ENCODE data around the gene TEX38.
"Not testable (repeated sequence)": the region's sequence is repeated elsewhere in the genome, so short reads cannot be mapped to it uniquely, and the experiment has no call there.

The TEX38 gene

DNA sequence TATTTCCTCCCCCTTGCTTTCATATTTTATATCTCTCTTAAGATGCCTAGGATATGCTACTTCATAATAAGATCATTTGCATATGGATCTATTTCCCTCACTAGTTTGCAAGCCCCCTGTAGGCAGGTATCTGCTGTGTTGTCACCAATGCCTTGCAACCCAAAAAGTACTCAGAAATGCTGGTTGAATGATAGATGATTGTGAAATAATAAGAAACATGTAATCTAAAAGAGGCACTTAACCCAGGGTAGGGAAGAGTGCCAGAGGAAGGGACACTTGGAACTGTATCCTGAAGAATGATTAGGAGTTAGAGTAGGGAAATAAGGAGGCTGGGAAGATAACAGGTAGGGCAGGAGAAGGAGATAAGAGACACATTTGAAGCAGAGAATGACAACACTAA is 15.8 kb upstream of the TEX38 start:
- no peak for DNase-seq (ENCODE audit: low spot score)

DNA sequence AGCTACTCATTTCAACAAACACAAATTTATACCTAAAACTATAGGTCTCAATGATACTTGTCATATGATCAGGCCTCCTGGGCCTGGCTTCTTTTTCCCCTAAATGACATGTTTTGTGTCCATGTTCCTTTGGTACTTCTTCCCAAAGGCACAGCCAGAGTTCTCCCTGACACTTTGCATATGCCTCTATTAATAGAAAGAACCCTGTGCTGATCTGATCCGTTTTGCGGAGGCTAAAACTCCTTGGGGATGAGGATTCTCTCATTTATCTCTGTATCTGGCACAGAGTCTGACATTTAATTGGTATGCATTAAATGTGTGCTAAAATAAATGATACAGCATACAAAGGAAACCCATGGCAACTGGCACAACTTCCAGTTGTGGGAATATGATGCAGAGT is 15.0 kb upstream of the TEX38 start:
- no peak for DNase-seq (ENCODE audit: low spot score)

DNA sequence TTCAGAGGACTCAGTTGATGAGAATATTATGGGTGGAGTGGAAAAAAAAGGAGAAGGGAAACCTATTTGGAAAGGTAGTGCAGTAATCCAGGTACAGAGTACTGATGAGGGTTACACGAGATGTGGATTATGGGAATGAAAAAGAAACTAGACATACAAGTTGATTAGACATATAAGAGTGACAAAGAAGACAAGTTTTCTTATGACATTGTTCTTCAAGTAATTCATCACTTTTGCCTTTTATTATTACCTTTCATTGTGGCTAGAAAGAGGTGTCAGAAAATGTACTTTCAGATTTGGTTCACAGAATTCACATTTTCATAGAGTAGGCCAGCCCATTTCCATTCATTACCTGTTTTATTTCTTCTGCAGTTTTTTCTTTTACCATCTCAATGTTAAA is 13.9 kb upstream of the TEX38 start:
- no peak for DNase-seq (ENCODE audit: low spot score)

DNA sequence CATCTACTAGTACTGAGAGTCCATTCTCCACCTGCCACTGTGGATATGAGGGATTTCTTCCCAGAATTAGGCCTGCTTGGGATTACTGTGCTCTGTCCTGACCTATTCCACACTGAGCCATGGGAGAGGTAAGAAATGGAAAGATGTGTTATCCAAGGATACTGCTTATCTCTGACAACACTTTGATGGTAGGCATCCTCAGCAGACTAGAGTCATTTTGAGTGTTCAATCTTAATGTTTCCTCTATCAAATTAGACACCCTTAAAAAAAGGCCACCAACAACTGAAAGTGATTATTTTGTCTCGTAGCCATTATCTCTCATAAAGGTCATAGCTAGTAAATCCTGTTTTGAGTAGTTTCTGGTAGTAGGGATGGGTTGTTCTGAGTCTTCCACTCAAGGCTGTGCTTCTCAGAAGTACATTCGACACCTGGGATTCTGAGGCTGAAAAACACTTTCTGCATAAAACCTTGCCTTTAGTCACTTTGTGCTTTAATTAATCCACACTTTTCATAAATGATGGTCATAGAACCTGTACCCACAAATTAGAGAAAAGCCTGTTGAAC is 12.3 kb upstream of the TEX38 start:
- no peak for DNase-seq (ENCODE audit: low spot score)

DNA sequence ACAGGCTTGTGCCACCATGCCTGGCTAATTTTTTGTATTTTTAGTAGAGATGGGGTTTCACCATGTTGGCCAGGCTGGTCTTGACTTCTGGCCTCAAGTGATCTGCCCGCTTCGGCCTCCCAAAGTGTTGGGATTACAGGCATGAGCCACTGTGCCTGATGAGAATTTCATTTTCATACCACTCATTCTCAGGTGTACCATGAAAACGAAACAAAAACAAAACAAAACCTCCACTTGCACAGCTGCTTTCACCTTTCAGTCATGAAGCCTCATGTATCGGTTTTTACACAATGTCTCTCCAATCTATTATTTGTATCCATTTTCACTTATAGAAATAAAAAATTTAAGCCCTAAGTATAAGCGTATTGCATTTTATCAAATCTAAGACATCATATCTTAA is 11.5 kb upstream of the TEX38 start:
- not testable (repeated sequence) for DNase-seq (ENCODE audit: low spot score)

DNA sequence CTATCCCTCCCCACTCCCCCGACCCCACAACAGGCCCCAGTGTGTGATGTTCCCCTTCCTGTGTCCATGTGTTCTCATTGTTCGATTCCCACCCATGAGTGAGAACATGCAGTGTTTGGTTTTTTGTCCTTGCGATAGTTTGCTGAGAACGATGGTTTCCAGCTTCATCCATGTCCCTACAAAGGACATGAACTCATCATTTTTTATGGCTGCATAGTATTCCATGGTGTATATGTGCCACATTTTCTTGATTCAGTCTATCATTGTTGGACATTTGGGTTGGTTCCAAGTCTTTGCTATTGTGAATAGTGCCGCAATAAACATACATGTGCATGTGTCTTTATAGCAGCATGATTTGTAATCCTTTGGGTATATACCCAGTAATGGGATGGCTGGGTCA is 8.7 kb upstream of the TEX38 start:
- DNase-seq (ENCODE audit: low spot score), result not testable (repeated sequence)

DNA sequence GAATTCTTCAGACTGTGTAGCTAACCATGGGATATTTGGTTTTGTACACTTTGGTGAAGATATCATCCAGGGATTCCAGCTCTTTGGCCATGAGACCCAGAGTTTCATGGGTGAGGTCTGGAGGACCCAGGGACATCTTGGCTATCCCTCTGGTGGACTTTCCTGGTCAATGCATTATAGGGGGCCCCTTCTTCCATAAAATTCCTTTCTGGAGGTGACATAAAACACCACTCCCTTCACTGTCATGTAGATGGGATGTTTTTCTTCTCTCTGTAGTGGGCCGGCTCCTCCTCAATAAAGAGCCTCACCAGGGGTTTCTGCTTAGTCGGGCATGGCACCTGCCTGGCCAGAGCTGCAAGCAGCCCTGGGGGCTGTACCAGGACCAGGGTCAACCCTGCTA is 5.7 kb upstream of the TEX38 start:
- DNase-seq (ENCODE audit: low spot score), result no peak

DNA sequence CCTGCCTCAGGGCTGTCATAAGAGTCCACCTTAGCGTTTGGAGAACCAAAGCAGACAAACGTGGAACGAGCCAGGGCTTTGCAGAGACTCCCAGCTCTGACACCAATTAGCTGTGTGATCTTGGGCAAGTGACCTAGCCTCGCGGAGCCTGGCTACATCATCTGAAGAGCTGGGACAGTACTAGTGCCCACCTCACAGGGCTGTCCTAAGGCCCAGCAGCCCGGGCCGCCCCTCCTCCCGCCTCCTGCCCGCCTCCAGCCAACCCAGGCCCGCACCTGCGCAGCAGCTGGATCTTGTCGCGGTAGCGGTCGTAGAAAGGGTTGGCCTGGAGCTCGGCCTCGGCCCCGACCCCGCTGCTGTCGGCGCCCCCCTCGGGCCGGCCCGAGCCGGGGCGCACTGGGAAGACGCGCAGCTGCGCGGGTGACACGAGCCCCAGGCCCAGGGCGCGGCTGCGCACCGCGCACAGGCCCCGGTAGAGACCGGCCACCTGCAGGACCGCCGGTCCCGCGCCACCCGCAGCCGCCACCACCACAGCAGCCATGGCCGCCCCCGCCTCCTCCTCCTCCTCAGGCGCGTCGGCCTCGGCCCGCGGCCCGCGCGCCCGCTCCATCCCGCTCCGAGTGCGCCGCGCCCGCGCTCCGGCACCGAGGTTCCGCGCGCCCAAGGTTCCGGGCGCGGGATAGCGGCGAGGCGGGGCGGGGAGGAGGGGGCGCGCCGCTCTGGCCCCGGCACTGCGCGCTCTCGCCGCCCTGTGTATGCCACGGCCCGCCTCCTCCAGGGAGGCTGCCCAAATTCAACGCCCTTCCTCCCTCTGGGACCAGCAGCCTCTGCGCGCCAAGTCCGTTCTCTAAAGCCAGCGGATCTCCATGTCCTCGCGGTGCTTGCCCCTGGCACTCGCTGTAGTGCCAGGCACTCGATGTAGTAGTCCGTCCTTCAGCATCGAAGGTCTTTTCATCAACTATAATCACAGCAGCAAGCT is 3.6 kb upstream of the TEX38 start, which contains the start of gene ATPAF1:
Gene ATPAF1, minus strand, starts transcription at position 583 of the 979 bp plus-strand sequence. Its CDS starts 42 bp downstream, at position 541.
- DNase-seq (ENCODE audit: low spot score), result peak; percentile 95

DNA sequence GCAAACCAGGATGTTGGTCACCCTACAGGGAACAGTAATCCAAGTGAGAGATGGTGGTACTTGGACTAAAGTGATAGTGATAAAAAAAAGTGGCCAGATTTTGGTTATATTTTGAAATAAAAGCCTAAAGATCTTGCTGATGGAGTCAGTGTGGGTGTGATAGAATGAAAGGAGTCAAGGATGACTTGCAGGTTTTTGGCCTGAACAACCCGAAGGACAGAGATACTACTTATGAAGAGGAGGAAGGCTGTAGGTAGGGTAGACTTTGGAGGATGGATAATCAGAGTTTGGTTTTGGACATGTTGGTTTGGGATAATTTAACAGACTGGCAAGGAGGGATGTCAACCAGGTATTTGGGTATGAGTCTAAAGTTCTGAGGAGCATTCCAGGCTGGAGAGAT is 1.5 kb upstream of the TEX38 start:
- DNase-seq (ENCODE audit: low spot score), result no peak

DNA sequence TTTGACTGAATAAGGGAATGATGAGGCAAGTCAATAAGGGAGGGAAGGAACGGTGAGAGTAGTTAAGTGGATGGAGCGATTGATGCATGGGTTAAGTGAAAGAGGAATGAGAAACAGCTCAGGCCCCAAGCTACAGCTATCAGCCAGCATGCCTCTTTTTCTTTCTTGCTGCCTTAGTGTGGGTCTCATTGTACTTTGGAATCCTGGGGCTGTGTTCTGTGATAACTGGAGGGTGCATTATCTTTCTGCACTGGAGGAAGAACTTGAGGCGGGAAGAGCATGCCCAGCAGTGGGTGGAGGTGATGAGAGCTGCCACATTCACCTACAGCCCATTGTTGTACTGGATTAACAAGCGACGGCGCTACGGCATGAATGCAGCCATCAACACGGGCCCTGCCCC is 1.0 kb downstream of the TEX38 start:
- no peak for DNase-seq (ENCODE audit: low spot score)

DNA sequence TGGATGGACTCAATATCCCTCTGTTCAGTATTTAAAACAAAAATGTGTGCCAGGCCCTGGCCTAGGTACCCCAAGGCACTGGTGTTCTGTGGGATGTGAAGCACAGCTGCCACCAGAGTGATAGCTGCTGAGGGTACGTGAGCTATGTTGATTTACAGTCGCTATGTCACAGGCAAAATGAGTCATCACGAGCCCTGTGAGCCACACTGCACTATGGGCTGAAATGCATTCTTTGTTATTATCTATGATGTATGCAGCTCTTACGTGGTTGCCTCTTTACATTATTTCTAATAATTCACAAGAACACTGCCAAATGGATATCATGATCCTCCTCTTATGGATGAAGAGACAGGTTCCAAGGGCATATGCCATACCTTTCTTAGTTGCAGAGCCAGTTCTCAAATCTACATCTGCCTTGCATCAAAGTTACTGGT is 2.1 kb downstream of the TEX38 start:
- DNase-seq (ENCODE audit: low spot score), result no peak

DNA sequence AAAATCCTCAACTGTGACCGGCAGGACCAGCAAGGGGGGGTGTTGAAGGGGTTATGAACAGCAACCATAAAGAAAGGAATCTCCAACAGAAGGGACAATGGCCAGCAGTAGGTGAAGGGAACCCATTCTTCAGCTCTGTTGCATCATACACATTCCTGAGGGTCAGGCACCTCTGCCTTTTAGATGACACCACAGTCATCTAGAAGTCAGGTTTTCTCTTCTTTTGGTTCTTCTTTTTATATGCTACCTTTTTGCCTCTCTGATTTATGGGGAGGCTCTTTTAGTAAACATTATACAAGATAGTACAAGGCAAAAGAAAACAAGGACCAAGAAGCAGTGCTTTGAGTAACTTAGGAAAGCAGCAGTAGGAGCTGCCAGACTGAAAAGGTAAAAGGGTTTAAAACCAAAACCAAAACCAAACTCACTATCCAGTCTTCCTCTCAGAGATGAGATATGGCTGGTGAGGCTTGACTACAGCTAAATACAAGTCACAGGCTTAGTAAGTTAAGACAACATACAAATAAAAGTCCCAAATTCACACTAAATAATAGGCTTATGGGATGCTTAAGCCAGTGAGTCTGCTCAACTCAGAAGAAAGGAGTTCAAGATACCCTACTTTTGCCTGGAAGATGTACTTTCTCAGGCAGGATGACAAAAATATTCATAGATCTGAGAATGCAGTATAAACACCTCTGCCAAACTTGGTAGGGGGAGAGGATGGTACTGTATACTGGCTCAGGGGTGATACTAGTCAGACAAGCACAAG is 4.1 kb downstream of the TEX38 start:
- DNase-seq (ENCODE audit: low spot score), result no peak

DNA sequence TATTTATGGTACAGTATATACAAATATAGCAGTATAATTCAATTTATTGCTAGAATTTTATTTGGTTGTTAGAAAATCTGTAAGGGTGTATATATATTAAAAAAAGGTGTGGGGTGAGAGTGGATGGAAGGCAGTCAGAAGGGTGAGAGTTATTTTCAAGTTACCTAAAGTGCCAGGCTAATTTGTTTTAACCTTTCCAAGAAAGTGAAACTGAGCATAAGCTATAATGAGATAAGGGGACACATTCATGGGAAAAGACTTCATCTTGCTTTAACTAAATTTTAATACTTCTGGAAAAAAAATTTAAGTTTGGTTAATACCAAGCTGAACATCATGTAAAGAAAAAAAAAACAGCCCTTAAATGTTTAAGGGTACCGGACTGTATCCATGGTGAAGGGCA is 4.9 kb downstream of the TEX38 start:
- no peak for DNase-seq (ENCODE audit: low spot score)

DNA sequence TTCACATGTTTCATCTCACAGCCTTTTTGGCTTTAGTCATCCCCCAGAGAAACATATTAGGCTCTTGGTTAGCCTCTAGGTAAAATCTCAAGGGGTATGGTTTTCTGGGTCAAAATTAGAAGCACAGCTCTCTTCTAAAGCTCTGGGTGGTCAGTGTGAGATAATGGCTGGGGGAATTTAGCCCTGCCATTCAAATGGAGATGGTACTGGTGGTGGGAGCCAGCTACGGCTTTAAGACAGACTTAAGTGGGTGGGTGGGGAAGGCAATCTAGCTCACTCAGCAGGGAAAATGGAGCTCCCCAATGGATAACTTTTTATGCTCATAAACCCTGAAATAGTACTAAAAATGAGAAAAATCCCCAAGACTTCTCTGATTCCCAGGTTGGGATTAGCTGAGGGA is 5.7 kb downstream of the TEX38 start:
- no peak for DNase-seq (ENCODE audit: low spot score)

DNA sequence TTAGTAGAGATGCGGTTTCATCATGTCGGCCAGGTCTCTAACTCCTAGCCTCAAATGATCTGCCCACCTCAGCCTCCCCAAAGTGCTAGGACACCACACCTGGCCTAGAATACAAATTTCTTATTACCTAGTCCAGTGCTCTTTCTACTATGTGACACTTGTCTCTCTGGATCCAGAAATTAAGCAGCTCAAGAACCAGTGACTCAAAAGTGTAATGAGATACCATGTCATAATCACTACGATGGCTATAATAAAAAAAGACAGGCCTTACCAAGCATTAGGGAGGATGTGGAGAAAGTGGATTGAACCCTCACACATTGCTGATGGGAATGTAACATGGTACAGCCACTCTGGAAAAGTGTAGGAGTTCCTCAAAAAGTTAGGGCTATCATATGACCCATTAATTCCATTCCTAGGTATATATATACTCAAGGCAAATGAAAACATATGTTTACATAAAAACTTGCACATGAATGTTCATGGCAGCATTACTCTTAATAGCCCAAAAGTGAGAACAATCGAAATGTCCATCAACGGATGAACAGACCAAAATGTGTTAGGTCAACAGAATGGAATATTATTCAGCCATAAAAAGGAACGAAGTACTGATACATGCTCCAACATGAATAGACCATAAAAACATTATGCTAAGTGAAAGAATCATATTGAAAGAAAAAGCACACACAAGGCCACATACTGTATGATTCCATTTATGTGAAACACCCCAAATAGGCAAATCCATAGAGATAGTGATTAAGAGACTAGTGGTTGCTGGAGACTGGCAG is 8.3 kb downstream of the TEX38 start:
- no peak for DNase-seq (ENCODE audit: low spot score)

DNA sequence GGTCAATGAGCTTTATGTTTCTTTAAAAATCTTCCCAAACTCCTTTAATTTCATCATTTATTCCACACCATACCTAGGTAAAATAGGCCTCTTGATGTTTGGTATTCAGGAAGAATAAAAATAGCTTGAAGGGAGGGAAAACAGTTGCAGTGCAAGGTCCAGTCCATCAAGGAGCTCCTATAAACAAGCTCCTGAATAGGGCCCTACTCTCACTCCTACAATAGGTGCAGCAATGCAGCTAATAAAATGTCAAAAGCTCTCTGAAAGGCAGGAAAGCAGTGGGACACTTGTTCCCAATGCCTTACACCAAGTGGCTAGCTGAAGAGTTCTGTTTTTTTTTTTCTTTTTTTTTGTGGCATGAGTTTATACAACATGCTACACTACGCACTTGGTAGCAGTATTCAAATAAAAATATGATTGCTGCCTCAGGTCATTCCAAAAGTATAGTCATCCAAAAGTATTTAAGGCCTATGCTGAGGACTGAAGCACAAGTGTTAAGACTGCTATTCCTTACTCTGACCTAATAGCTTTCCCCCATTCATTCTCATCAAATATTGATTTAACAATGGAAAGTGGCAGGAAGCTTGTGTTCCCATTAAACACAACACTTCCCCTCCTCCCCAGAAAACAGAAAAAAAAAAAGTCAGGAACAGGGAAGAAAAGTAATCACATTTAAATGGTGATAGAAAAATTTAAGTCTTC is 9.8 kb downstream of the TEX38 start:
- no peak for DNase-seq (ENCODE audit: low spot score)

DNA sequence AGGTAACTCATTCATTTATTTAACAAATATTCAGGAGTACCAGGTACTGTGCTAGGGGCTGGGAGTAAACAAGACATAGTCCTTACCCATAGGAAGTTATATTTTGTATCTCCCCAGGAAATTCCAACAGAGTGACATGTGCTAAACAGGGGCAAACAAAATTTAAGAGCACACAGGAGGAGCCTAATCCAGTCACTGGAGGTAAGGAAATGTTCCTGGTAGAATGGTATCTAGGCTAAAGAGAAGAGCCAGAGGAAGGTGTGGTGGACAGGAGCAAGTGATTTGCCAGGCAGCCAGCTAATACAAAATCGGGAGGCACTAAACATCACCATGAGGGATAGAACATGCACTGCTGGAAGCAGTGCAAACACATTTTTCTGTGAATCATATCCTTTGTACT is 10.4 kb downstream of the TEX38 start:
- no peak for DNase-seq (ENCODE audit: low spot score)

DNA sequence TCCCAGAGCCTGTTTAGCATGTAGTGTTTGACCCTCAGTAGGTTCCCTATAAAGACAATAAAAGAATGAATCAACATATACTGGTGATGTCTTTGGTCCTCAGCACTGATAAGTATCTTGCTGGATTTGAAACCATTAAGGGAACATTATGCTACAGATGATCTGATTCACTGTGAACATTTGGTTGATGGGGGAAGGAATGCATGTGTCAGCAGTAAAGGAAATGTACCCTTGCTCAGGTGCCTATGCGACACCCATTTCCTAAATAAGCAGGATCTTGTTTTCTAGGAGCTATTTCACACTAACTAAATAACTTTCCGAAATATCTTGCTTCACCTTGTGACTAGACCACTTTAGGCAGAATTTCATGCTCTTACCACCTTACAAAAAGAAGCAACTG is 13.0 kb downstream of the TEX38 start:
- DNase-seq (ENCODE audit: low spot score), result no peak

DNA sequence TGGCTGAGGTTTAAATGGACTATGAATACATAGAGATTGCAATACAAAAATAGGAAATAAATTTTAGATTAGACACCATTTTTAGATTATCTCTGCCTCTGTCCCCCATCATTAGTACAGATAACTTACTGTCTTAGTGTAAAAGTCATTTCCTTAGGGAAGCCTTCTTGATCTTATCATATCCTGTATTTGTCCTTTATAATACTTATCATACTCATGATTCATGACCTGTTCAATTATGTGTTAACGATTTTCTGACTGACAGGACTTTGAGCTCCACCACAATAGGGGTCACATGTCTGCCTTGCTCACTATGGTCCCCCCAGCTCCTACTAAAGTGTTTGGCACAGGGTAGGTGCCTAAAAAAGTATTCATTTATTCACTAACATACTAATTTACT is 14.6 kb downstream of the TEX38 start:
- DNase-seq (ENCODE audit: low spot score), result no peak

DNA sequence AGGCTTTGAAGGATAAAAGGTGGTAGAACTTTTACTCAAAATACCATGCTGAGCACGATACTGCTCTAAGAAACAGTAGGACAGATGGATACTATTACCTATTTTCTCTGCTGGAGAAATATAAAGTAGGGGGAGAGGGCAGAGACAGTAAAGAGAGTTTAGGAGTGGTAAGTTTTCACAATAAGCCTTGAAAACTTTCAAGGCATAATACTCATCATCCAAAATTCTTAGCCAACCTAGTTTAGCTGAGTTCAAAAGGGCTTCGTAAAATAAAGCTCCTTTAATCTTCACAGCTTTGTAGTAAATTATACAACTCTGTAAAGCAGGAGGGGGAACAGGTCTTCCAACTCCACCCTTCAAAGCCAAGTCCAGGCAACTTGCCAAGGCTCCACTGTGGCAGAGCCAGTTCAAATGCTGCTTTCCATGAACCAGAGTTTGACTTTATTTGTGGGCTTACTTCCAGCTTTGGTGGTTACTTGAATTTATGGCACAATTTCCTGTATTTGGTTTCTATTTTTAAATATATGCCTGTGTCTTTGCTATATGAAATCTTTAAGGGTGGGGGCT is 15.5 kb downstream of the TEX38 start:
- peak; percentile 37 for DNase-seq (ENCODE audit: low spot score)

DNA sequence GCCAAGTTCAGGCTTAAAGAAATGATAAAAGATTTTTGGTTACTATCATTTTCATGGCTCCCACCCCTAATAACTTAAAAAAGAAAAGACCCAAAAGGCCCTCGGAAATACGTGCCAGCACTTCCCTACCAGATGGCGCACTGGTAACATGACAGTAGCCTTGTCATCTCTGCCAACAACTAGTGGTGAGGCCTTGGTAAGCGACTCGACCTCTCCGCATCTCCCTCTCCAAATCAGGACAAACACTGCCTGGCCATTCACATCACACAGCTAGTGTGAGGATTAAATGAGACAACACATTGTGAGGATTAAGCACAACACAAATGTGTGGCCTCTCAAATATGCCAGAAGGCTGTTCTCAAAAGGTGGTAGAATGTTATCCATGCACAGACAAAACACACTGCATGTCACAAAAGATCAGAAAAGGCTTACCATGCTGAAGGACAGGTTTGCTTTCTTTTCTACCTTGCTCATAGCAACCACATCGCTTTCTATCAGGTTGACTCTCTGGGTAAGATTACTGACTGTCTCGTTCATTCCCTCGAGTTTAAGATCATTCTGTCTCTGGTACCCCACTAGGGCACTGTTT is 16.4 kb downstream of the TEX38 start:
- DNase-seq (ENCODE audit: low spot score), result no peak
